Stimulated activated CD8-positive, alpha-beta memory T cell treated with anti-CD3 and anti-CD28 coated beads, Interleukin-4, amount 100 ng/mL, for 48 hours (primary cell): ENCODE measurements around the gene ME1.
"Not testable (repeated sequence)": the region's sequence is repeated elsewhere in the genome, so short reads cannot be mapped to it uniquely, and the experiment has no call there.

Source experiments
- DNase-seq: peaks from one replicate; pipeline ENCODE4 v3.0.0-alpha.2; 2020

Gene ME1

DNA sequence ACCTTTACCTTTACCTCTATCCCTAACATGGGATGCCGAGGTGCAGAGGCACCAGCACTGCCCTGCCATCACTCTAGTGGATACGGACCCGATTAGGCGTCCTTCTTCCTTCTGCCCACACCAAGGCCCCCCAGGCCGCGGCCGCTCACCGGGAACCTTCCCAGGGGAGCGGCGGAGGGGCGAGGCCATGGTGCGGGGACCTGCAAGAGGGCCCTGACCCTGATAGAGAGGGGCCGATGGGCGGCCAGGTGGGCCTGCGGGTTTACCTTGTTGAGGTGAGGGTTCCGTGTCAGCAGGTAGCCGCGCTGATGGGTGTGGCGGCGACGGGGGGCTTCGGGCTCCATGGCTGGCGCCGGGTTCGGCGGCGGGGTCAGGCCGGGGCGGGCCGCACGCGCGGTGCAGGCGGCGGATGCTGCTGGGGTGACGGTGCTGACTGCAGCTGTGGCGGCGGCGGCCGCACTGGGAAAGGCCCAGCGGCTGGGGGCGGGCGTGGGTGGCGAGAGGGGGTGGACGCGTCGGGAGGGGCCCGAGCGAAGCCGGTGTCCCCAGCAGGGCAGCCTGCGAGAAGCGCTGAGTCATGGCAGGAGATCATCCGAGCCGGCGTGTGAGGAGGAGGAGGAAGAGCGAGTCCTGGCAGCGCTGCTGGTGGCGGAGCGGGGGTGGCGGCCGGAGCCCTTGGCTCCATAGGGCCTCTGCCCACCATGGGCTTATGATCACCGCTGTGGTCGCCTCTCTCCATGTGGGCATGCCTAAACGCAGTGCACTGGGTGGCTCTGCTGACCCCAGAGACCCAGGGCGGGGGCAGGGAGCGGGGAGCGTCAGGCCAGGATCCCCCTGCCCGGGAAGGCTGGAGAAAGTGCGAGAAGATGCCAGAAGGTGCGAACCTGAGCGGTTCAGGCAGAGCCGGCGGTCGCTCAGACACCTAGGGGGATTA lies at the start of gene ME1:
ME1 (minus strand) TSS at position 441 of the 934 bp plus-strand sequence; CDS start at position 344, 97 bp downstream.
- peak; percentile 57 for DNase-seq

- no peak for DNase-seq
These were observed 49.6 kb upstream of the ME1 start for GRCh38 chr6:83480470-83480869.

- DNase-seq: no peak
These were observed 48.5 kb upstream of the ME1 start for GRCh38 chr6:83479389-83479788.

DNA sequence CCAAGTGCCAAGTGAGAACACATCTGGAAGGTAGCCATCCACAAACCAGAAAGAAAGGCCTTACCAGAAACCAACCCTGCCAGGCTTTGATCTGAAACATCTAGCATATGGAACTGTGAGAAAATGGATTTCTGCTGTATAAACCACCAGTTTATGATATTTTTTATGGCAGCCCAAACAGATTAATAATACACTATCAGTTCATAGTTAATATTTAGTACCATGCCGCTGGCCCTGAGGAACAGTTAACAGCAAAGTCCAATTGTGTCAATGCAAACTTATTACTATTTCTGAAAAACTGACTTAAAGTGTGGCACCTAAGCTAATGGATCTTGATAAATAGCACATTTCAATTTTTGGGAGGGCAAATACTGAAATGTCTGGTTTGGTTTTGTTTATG lies 46.1 kb upstream of the ME1 start:
- DNase-seq: no peak

DNA sequence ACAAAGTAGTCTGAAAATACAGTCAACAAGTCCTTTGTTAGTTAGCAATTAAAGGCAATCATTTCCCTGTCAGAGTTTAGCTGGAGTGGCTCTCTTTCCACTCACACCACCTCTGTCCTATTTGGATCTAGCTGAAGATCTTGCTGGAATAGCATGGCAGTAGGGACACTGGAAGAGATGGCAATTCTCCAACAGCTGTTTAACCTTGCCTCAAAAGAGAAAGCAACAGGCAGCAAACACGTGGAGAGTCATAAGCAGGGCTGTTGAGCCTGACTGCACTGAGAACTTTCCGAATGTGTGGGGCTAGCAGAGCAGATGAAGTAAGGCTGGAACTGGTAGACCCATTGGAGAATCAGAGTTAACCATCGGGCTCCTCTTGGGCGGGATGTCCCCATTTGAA lies 43.5 kb upstream of the ME1 start:
- no peak for DNase-seq

DNA sequence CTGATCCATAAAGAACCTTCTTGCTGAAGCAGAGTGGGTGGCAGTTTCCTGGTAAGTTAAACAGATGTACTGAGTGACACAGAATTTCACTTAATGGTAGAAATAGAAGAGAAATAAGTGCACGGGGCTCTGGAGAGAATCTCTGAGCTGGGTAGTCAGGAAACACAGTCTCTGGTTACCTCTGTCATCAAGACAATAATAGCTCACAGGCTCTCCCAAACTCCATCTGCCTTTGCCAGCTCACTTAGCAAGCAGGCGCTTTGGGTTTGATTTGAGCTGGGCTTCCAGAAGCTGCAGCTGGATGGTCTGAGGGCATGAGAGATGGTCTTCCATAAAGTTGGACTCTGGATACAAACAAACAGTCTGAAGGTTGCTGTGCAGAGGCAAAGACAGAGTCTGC lies 41.9 kb upstream of the ME1 start:
- DNase-seq: no peak

DNA sequence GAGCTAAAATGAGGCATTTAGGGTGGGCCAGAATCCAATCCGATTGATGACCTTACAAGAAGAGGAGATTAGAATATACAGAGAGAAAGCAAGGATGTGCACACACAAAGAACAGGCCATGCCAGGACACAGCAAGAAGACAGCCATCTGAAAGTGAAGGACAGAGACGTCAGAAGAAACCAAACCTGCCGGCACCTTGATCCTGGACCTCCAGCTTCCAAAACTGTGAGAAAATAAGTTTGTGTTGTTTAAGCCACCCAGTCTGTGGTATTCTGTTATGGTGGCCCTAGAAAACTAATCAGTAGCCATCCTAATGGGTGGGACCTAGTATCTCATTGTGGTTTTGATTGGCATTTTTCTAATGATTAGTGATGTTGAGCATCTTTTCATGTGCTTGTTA lies 39.7 kb upstream of the ME1 start:
- no peak for DNase-seq

DNA sequence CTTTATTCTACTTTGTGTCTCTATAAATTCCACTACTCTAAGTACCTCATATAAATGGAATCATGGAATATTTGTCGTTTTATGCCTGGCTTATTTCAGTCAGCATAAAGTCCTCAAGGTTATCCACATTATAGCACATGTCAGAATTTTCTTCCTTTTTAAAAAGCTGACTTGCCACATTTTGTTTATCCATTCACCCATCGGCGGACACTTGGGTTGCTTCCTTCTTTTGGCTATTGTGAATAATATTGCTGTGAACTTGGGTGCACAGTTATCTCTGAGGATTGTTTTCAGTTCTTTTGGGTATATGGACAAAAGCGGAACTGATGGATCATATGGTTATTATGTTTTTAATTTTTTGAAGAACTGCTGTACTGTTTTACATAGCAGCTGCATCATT lies 39.1 kb upstream of the ME1 start:
- DNase-seq: no peak

- no peak for DNase-seq
These were observed 36.8 kb upstream of the ME1 start for GRCh38 chr6:83467620-83468036.

DNA sequence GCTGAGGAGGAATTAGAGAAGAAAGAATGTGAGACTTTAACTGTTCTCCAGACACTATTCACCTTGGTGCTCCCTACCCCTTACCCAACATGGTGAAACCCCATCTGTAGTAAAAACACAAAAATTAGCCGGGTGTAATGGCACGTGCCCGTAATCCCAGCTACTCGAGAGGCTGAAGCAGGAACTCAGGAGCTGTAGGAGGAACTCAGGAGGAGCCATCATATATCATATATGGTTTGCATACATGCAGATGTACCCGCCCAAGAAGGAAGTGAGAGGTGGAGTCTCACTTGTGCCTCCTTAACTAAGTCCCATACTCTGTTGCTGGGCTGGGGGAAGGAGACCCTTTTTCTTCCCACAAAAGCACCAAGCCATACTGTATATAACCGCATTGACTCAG lies 35.5 kb upstream of the ME1 start:
- DNase-seq: no peak

GRCh38 chr6:83464381-83465140 lies 33.7 kb upstream of the ME1 start:
- no peak for DNase-seq

GRCh38 chr6:83463886-83464285 lies 33.0 kb upstream of the ME1 start:
- no peak for DNase-seq

GRCh38 chr6:83462524-83462923 lies 31.7 kb upstream of the ME1 start:
- DNase-seq: no peak

GRCh38 chr6:83461438-83461837 lies 30.6 kb upstream of the ME1 start:
- DNase-seq: no peak

DNA sequence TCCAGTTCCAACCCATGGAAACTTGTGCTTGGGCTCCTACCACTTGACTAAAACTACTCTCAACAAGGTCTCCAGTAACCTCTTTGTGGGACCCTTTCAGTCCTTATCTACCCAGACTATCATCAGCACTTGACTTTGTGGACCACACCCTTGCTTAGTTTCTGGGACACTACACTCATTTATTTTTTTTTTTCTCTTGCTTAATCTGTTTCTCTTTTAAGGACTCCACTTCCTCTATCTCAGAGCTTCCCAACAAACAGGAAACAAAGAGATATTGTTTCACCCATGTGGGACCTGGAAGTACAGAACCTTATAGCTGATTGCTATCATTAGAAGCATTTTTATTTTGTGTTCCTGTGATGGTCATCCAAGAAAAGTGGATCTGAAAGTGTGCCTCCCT lies 28.8 kb upstream of the ME1 start:
- DNase-seq: no peak

DNA sequence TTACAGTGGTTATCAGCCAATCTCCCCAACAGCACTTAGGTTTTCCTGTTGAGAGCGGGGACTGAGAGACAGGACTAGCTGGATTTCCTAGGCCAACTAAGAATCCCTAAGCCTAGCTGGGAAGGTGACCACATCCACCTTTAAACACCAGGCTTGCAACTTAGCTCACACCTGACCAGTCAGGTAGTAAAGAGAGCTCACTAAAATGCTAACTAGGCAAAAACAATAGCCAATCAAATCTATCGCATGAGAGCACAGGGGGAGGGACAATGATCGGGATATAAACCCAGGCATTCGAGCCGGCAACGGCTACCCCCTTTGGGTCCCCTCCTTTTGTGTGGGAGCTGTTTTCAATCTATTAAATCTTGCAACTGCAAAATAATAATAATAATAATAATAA lies 19.2 kb upstream of the ME1 start:
- DNase-seq: not testable (repeated sequence)

GRCh38 chr6:83444086-83444699 lies 13.3 kb upstream of the ME1 start:
- not testable (repeated sequence) for DNase-seq

DNA sequence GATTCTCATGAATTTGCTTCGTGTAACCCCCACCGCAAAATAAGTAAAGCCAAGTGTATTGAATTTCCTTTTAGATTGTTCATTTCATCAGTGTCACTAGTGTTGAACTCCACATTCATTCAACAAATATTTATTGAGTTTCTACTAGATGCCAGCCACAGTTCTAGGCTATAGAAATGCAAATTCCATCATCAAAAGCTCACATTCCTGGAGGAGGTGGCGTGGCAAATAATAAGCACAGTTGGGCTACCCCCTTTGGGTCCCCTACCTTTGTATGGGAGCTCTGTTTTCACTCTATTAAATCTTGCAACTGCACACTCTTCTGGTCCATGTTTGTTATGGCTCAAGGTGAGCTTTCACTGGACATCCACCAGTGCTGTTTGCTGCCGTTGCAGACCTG lies 12.7 kb upstream of the ME1 start:
- no peak for DNase-seq

DNA sequence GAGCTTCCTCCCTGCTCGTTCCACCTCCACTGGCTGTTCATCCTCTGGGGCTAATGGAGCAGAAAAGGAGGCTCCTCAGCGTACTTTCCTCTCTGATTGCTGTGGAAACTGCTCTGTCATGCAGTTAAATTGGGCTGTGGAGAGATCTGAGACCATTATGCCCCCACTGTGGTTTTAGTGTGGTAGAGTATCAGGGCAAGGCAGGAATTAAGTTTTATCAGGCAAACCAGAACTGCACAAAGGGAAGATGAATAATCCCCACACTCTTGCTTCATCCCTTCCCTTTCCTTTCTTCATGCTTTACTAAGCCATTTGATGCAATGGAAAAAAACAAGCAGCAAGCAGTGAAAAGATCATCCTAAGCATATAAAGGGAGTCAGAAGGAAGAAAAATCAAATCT lies 11.9 kb upstream of the ME1 start:
- no peak for DNase-seq

GRCh38 chr6:83439201-83439600 lies 8.3 kb upstream of the ME1 start:
- no peak for DNase-seq

GRCh38 chr6:83436674-83437073 lies 5.8 kb upstream of the ME1 start:
- no peak for DNase-seq

DNA sequence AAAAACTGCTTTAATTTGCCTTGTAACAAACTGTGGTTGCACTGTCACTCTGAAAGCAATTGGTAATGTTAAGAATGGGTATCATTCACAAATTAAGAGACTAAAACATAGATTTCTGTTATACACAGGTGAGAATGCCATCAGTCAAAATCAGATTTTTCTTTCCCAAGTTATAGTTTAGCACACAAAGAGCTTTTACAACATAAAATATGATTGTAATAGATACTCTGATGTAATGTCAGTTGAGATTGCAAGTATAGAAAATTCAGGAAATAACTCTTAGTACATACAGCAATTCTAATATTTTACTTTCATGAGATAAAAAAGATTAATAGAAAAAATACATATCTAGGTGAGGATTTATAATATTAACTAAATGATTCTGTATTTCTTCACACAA lies 2.3 kb upstream of the ME1 start:
- DNase-seq: no peak

GRCh38 chr6:83432636-83433035 lies 1.8 kb upstream of the ME1 start:
- no peak for DNase-seq
